Loucy (cell line): ENCODE results near the gene ERFE.

Experiments
- EZH2phosphoT487 ChIP-seq: fragments of 200-600 bp; IDR thresholded peaks from 2 replicates; pipeline ENCODE4 v1.6.1; 2018; ENCODE audit warnings: antibody characterized with exemption, mild to moderate bottlenecking, moderate library complexity, borderline replicate concordance
- TF ChIP-seq, protein P1 (sequence below): fragments of 200-600 bp; sonication (generic); conservative IDR thresholded peaks from 2 replicates; pipeline ENCODE4 v1.5.1; 2014; ENCODE audit warnings: mild to moderate bottlenecking, antibody characterized with exemption, low read length

DNA sequence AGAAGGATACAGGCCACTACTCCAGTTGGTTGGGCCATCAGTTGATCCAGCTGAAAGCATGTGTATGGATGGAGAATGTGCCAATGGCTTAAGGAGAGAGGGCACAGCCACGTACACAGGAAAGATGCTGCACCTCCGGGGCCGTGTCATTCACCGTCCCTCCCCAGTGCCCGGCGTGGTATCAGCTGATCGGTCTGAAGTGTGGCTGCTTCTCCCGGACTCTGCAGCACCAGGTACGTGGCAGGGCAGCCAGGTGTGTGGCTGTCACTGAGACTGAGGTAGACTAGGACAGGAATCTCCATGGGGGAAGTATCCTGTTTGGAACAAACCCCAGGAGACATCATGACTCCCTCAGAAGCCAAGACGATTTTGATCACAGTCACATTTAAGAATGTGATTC lies 4.2 kb upstream of the ERFE start:
- TF ChIP-seq, protein P1, sequence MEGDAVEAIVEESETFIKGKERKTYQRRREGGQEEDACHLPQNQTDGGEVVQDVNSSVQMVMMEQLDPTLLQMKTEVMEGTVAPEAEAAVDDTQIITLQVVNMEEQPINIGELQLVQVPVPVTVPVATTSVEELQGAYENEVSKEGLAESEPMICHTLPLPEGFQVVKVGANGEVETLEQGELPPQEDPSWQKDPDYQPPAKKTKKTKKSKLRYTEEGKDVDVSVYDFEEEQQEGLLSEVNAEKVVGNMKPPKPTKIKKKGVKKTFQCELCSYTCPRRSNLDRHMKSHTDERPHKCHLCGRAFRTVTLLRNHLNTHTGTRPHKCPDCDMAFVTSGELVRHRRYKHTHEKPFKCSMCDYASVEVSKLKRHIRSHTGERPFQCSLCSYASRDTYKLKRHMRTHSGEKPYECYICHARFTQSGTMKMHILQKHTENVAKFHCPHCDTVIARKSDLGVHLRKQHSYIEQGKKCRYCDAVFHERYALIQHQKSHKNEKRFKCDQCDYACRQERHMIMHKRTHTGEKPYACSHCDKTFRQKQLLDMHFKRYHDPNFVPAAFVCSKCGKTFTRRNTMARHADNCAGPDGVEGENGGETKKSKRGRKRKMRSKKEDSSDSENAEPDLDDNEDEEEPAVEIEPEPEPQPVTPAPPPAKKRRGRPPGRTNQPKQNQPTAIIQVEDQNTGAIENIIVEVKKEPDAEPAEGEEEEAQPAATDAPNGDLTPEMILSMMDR, result no peak
- TF ChIP-seq EZH2phosphoT487, result no peak
